H1 (cell line): ENCODE data around the gene TNFSF15. TPM values are rescaled to one million over a fixed set of nuclear protein-coding genes. Genes with fewer than 3 reads are reported as not detected.

ENCODE experiments used
- CTCF ChIA-PET: fragments of 300-600 bp; sonication (Branson Sonifier 250); formaldehyde crosslinking; loops from one replicate; lab custom pipeline; 2021; ENCODE audit not compliant: partially characterized antibody; lab: Charles Lee
- POLR2A ChIA-PET: fragments of 300-600 bp; sonication (Branson Sonifier 250); formaldehyde crosslinking; loops from one replicate; lab custom pipeline; 2021; ENCODE audit warnings: inconsistent platforms; ENCODE audit not compliant: partially characterized antibody; lab: Charles Lee
- DNase-seq, 2 experiments: peaks; one replicate each; pipeline versions ENCODE4 v3.0.0 to v3.0.0-alpha.2; 2010 to 2022; ENCODE audit warnings: low spot score in 2 of 2, low read depth in 1 of 2, mixed read lengths in 1 of 2
- FAIRE-seq: peaks from 2 replicates; lab custom pipeline; 2011; peaks lifted over from hg19 to GRCh38; lab: Jason Lieb, UNC
- H2AFZ ChIP-seq: 2 replicates; pipeline ENCODE4 v1.8.1; 2012; ENCODE audit warnings: low read length, inconsistent platforms
- H2AK5ac ChIP-seq: 2 replicates; pipeline ENCODE4 v1.6.1; 2013; ENCODE audit warnings: low read depth, low read length
- H2BK120ac ChIP-seq: replicated peaks from 2 replicates; pipeline ENCODE3; 2013; ENCODE audit warnings: low read depth, low read length, inconsistent platforms
- H2BK12ac ChIP-seq: 2 replicates; pipeline ENCODE4 v1.6.1; 2013; ENCODE audit warnings: low read depth, low read length
- H2BK15ac ChIP-seq: 2 replicates; pipeline ENCODE4 v1.6.1; 2013; ENCODE audit warnings: low read length
- H2BK20ac ChIP-seq: 2 replicates; pipeline ENCODE4 v1.6.1; 2013; ENCODE audit warnings: low read length
- H2BK5ac ChIP-seq: 2 replicates; pipeline ENCODE4 v1.6.1; 2013; ENCODE audit warnings: low read depth, low read length
- H3K14ac ChIP-seq: 2 replicates; pipeline ENCODE4 v1.6.1; 2013; ENCODE audit warnings: inconsistent platforms; ENCODE audit not compliant: insufficient read length
- H3K18ac ChIP-seq: 2 replicates; pipeline ENCODE4 v1.6.1; 2013; ENCODE audit warnings: low read length; ENCODE audit errors: extremely low read depth
- H3K23ac ChIP-seq: 2 replicates; pipeline ENCODE4 v1.6.1; 2013; ENCODE audit warnings: inconsistent platforms; ENCODE audit not compliant: insufficient read length
- H3K23me2 ChIP-seq: 2 replicates; pipeline ENCODE4 v1.6.1; 2013; ENCODE audit warnings: low read depth, low read length
- H3K27ac ChIP-seq: 2 replicates; pipeline ENCODE4 v1.6.1; 2011; ENCODE audit warnings: low read depth, low read length, inconsistent platforms
- H3K27me3 ChIP-seq, 4 experiments: replicated peaks in 1 of 4; 1 replicate in 1 of 4; 2 replicates in 3 of 4; pipeline versions ENCODE4 v1.6.1 to v1.8.1; 2011 to 2013; ENCODE audit warnings: low read length in 3 of 4, mild to moderate bottlenecking in 3 of 4, inconsistent platforms in 2 of 4, mixed read lengths in 2 of 4, moderate library complexity in 1 of 4; ENCODE audit not compliant: control insufficient read depth in 3 of 4, insufficient read depth in 3 of 4; ENCODE audit errors: extremely low read depth in 1 of 4
- H3K36me3 ChIP-seq, 4 experiments: 2 replicates each; pipeline versions ENCODE4 v1.6.1 to v1.8.1; 2011 to 2013; ENCODE audit warnings: mild to moderate bottlenecking in 4 of 4, low read length in 3 of 4, moderate library complexity in 2 of 4, control low read depth in 1 of 4, inconsistent platforms in 1 of 4; ENCODE audit not compliant: insufficient read depth in 4 of 4, control insufficient read depth in 2 of 4
- H3K4ac ChIP-seq: replicated peaks from 2 replicates; pipeline ENCODE3; 2013; ENCODE audit warnings: low read length, low read depth, mixed read lengths, inconsistent platforms; ENCODE audit not compliant: insufficient read length
- H3K4me1 ChIP-seq, 4 experiments: replicated peaks in 1 of 4; 1 replicate in 1 of 4; 2 replicates in 3 of 4; pipeline versions ENCODE4 v1.6.1 to v1.8.1; 2011 to 2013; ENCODE audit warnings: low read length in 3 of 4, inconsistent platforms in 2 of 4, mixed read lengths in 1 of 4; ENCODE audit not compliant: insufficient read depth in 4 of 4, control insufficient read depth in 3 of 4
- H3K4me2 ChIP-seq, 2 experiments: 2 replicates each; pipeline versions ENCODE4 v1.6.1 to v1.8.1; 2011 to 2013; ENCODE audit warnings: low read depth in 2 of 2, low read length in 2 of 2, control low read depth in 1 of 2, inconsistent platforms in 1 of 2, mild to moderate bottlenecking in 1 of 2; ENCODE audit not compliant: insufficient read depth in 1 of 2
- H3K4me3 ChIP-seq, 4 experiments: fragments of 200-600, 300-600 bp in 1 of 4; sonication (generic), shearing (Covaris generic), sonication (Bioruptor Twin) in 1 of 4; 2 replicates each; pipeline versions ENCODE4 v1.5.1 to v1.8.1; 2011 to 2016; ENCODE audit warnings: low read length in 4 of 4, low read depth in 3 of 4, control low read depth in 2 of 4, inconsistent platforms in 2 of 4, mild to moderate bottlenecking in 2 of 4, mixed read lengths in 1 of 4, moderate library complexity in 1 of 4; ENCODE audit not compliant: insufficient read depth in 2 of 4; ENCODE audit errors: extremely low read depth in 1 of 4
- H3K56ac ChIP-seq: replicated peaks from 2 replicates; pipeline ENCODE3; 2013; ENCODE audit warnings: low read depth, mild to moderate bottlenecking, mixed read lengths, low read length, inconsistent platforms; ENCODE audit not compliant: insufficient read length
- H3K79me1 ChIP-seq: 2 replicates; pipeline ENCODE4 v1.6.1; 2013; ENCODE audit warnings: low read depth, low read length, control low read depth
- H3K79me2 ChIP-seq, 2 experiments: 2 replicates each; pipeline versions ENCODE4 v1.6.1 to v1.8.1; 2012 to 2013; ENCODE audit warnings: low read length in 2 of 2, mild to moderate bottlenecking in 2 of 2, inconsistent platforms in 1 of 2; ENCODE audit not compliant: insufficient read depth in 2 of 2, control insufficient read depth in 1 of 2
- H3K9ac ChIP-seq, 4 experiments: replicated peaks in 1 of 4; 1 replicate in 1 of 4; 2 replicates in 3 of 4; pipeline versions ENCODE4 v1.6.1 to v1.8.1; 2011 to 2013; ENCODE audit warnings: low read depth in 3 of 4, low read length in 3 of 4, control low read depth in 2 of 4, mild to moderate bottlenecking in 2 of 4, moderate library complexity in 2 of 4, inconsistent platforms in 1 of 4; ENCODE audit errors: extremely low read depth in 1 of 4
- H3K9me3 ChIP-seq, 2 experiments: 2 replicates each; pipeline versions ENCODE4 v1.6.1 to v1.8.1; 2012 to 2013; ENCODE audit warnings: mild to moderate bottlenecking in 2 of 2, moderate library complexity in 2 of 2, control low read depth in 1 of 2, inconsistent platforms in 1 of 2, low read depth in 1 of 2, low read length in 1 of 2, mixed read lengths in 1 of 2; ENCODE audit not compliant: insufficient read depth in 2 of 2
- H4K20me1 ChIP-seq, 2 experiments: replicated peaks in 1 of 2; 2 replicates each; pipeline versions ENCODE3 to v1.8.1; 2011 to 2013; ENCODE audit warnings: inconsistent platforms in 2 of 2, low read length in 2 of 2, mild to moderate bottlenecking in 1 of 2; ENCODE audit not compliant: insufficient read depth in 2 of 2, control insufficient read depth in 1 of 2
- H4K5ac ChIP-seq: 2 replicates; pipeline ENCODE4 v1.6.1; 2013; ENCODE audit warnings: low read length, low read depth, mixed read lengths, inconsistent platforms; ENCODE audit not compliant: insufficient read length
- H4K8ac ChIP-seq: 2 replicates; pipeline ENCODE4 v1.8.0; 2013; ENCODE audit warnings: mild to moderate bottlenecking, moderate library complexity, low read length, inconsistent platforms; ENCODE audit not compliant: insufficient read depth; ENCODE audit errors: extremely low read depth
- H4K91ac ChIP-seq: replicated peaks from 2 replicates; pipeline ENCODE3; 2013; ENCODE audit warnings: low read length, mixed read lengths, inconsistent platforms; ENCODE audit not compliant: insufficient read length
- CHD2 ChIP-seq: IDR thresholded peaks from 2 replicates; pipeline ENCODE4 v1.6.1; 2012; ENCODE audit warnings: low read length, improper control_type of control experiment
- RNF2 ChIP-seq: fragments of 200-900, 300-1000 bp; sonication (generic); IDR thresholded peaks from 2 replicates; pipeline ENCODE4 v1.7.1; 2016; ENCODE audit warnings: borderline replicate concordance, low read depth, mild to moderate bottlenecking, antibody characterized with exemption, low read length; ENCODE audit not compliant: poor library complexity, severe bottlenecking; ENCODE audit errors: missing control alignments
- SRF ChIP-seq: IDR thresholded peaks from 2 replicates; pipeline ENCODE4 v1.6.1; 2011; ENCODE audit warnings: mild to moderate bottlenecking, low read depth, low read length, moderate library complexity
- TAF1 ChIP-seq: IDR thresholded peaks from 2 replicates; pipeline ENCODE4 v1.6.1; 2011; ENCODE audit warnings: mild to moderate bottlenecking, low read depth, low read length
- WGBS, 2 experiments: shearing (Covaris generic) in 1 of 2; methylation state at CpG; one replicate each; pipeline versions ENCODE4 v1.1.6 to v1.1.7; 2013 to 2015; ENCODE audit warnings: low lambda C conversion rate in 2 of 2, mixed read lengths in 2 of 2, inconsistent platforms in 1 of 2, low coverage in 1 of 2, missing lambda C conversion rate in 1 of 2; ENCODE audit not compliant: insufficient replicate concordance in 2 of 2, insufficient coverage in 1 of 2, insufficient read length in 1 of 2; ENCODE audit errors: extremely low coverage in 1 of 2, missing lambda C conversion rate in 1 of 2; 5-methylcytosine and 5-hydroxymethylcytosine counted together
- polyA plus RNA-seq, 7 experiments: library from polyadenylated mRNA; depleted of rRNA in 3 of 7; stranded (reverse) in 5 of 7; unstranded in 2 of 7; fragments of >200 nt in 5 of 7; fragments of 200-250 nt in 2 of 7; gene quantifications; 1 replicate in 5 of 7; 2 replicates in 1 of 7; 4 replicates in 1 of 7; pipeline versions ENCODE4 v1.2.1 to v1.2.3, GENCODE V29; 2011 to 2013; ENCODE audit warnings: missing spikeins in 2 of 7, mixed read lengths in 2 of 7
- total RNA-seq: library from RNA; stranded (reverse); fragmentation: NEBNext Ultra II Directional; extraction: Animal tissue kit (Norgen Biotek cat#: 25700); gene quantifications from 2 replicates; pipeline ENCODE4 v1.2.1, GENCODE V29; 2021

Gene TNFSF15
- total and polyA plus RNA-seq, 2 of the 8 experiments (the other 6 are each of a cell fraction or from before 2014, with no cell fraction given): 0.09 to 0.17 TPM

DNA sequence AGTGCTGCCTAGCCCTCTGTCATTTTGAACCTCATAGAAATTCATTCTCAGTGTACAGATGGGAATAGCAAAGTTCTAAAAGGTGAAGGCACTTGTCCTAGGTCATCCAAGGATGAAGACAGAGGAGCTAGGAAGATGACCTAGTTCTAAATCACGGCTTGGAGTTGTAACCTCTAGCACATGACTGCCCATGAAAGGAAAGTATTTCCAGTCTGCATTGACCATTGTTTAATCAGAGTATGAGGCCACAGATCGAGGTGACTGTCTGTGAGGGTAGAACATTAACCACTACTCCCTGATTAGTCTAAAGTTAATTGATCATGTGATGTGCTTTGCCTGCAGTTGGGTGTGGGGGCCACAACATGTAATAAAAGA lies 674 bp upstream of the TNFSF15 start:
- ChIA-PET POLR2A (interaction anchor here (0.8 kb wide), 1 partner anchor 26 kb away, joined by 3 read pairs; no protein-coding TSS in a partner anchor), CTCF (interaction anchor here (0.9 to 1.4 kb wide), 3 partner anchors 22 to 208 kb away, joined by 3 read pairs; no protein-coding TSS in a partner anchor)
- Histone ChIP-seq H2AFZ (peak overlapping the region; percentile 54), H2BK15ac (no peak overlapping the region), H3K23ac (no peak overlapping the region), H3K4me1 (peaks cover 0 to 23% (median 9%) of the 10 kb centered on the region in 4 experiments), H3K23me2 (no peaks in the 10 kb centered on the region), H4K91ac (no peak overlapping the region), H3K9me3 (no peaks in the 10 kb centered on the region), H3K27ac (no peak overlapping the region), H2BK20ac (no peak overlapping the region), H2BK12ac (no peak overlapping the region), H3K4me3 (no peak overlapping the region), H3K79me2 (no peaks in the 10 kb centered on the region), H3K18ac (no peak overlapping the region), H2BK120ac (no peak overlapping the region), H4K5ac (no peak overlapping the region), H4K20me1 (no peaks in the 10 kb centered on the region), H3K56ac (no peak overlapping the region), H3K9ac (no peak overlapping the region), H4K8ac (no peak overlapping the region), H3K4me2 (peak overlapping the region; percentile 19 to 47; a peak in 1 of 4 replicates), H3K14ac (no peak overlapping the region), H2AK5ac (no peak overlapping the region), H3K36me3 (no peaks in the 10 kb centered on the region), H2BK5ac (no peak overlapping the region), H3K27me3 (peaks cover 0 to 4% (median 0%) of the 10 kb centered on the region in 4 experiments; a peak in 1 of 7 replicates), H3K79me1 (no peaks in the 10 kb centered on the region), H3K4ac (no peak overlapping the region)
- WGBS, 2 experiments: 83% methylated on average over 2 of the region's 2 CpGs; no CpG with 5 or more reads in 1 of the 2 experiments
- DNase-seq: no peak
- TF ChIP-seq SRF (no peak), CHD2 (no peak), RNF2 (no peak), TAF1 (no peak)
- FAIRE-seq: no peak
